CD4-positive, alpha-beta T cell treated with Interleukin-12 subunit alpha and Interleukin-12 subunit beta, for 1 hour (primary cell): ENCODE results near the gene KIFC3.
"Not testable (repeated sequence)": the region's sequence is repeated elsewhere in the genome, so short reads cannot be mapped to it uniquely, and the experiment has no call there.

Experiments used
- DNase-seq: peaks from one replicate; pipeline ENCODE4 v3.0.0-alpha.2; 2020

Gene KIFC3

GRCh38 chr16:57804111-57804837 is 2.0 kb upstream of the KIFC3 start:
- DNase-seq, result no peak

- DNase-seq, result no peak
These were observed 1.1 kb upstream of the KIFC3 start for GRCh38 chr16:57803134-57803990.

- no peak for DNase-seq
These were observed 416 bp downstream of the KIFC3 start for GRCh38 chr16:57801809-57802340.

- no peak for DNase-seq
These were observed 1.0 kb downstream of the KIFC3 start for GRCh38 chr16:57801098-57801808.

- DNase-seq, result no peak
These were observed 1.8 kb downstream of the KIFC3 start for GRCh38 chr16:57800200-57801097.

GRCh38 chr16:57799600-57800199 is 2.6 kb downstream of the KIFC3 start:
- DNase-seq, result no peak

GRCh38 chr16:57798953-57799599 is 3.2 kb downstream of the KIFC3 start:
- DNase-seq, result no peak

- DNase-seq, result no peak
These were observed 4.0 kb downstream of the KIFC3 start for GRCh38 chr16:57798267-57798810.

GRCh38 chr16:57797526-57798266 is 4.6 kb downstream of the KIFC3 start:
- no peak for DNase-seq

GRCh38 chr16:57797216-57797525 is 5.1 kb downstream of the KIFC3 start:
- DNase-seq, result no peak

- not testable (repeated sequence) for DNase-seq
These were observed 6.3 kb downstream of the KIFC3 start for GRCh38 chr16:57796014-57796413.

GRCh38 chr16:57795431-57795878 is 6.8 kb downstream of the KIFC3 start:
- DNase-seq, result peak; percentile 45

GRCh38 chr16:57794849-57795430 is 7.4 kb downstream of the KIFC3 start:
- DNase-seq, result no peak

- DNase-seq, result no peak
These were observed 10.3 kb downstream of the KIFC3 start for GRCh38 chr16:57791893-57792461.

GRCh38 chr16:57791195-57791892 is 10.9 kb downstream of the KIFC3 start:
- DNase-seq, result no peak

- no peak for DNase-seq
These were observed 13.3 kb downstream of the KIFC3 start for GRCh38 chr16:57788951-57789350.

- no peak for DNase-seq
These were observed 13.9 kb downstream of the KIFC3 start for GRCh38 chr16:57788252-57788841.

GRCh38 chr16:57787519-57787905 is 14.8 kb downstream of the KIFC3 start:
- no peak for DNase-seq
